Left lung (tissue), 10 donors: ENCODE measurements around the gene TIMM8B. TPM values are rescaled to one million over a fixed set of nuclear protein-coding genes. Genes with fewer than 3 reads are reported as not detected.
A peak's percentile ranks its signal among the peaks of the same experiment; 100 is the strongest.

Experiments
- ATAC-seq: fragments of 200-7000 bp; cut with Tn5 transposase; one replicate; pipeline ENCODE4 v1.9.1; 2020; ENCODE audit warnings: moderate library complexity
- DNase-seq, 4 donors: peaks; one replicate each; pipeline ENCODE4 v3.0.0-alpha.2; 2013 to 2020
- H3K27ac ChIP-seq, 2 donors: fragments of 200-600 bp; sonication (generic) in 1 of 2; one replicate each; pipeline versions ENCODE4 v1.5.0 to v1.8.0; 2020 to 2021
- H3K27me3 ChIP-seq, 2 donors: fragments of 200-600 bp; sonication (generic) in 1 of 2; one replicate each; pipeline versions ENCODE4 v1.5.0 to v1.8.0; 2020 to 2021
- H3K36me3 ChIP-seq, 2 donors: fragments of 200-600 bp; sonication (generic) in 1 of 2; one replicate each; pipeline versions ENCODE4 v1.5.0 to v1.8.0; 2020 to 2021
- H3K4me1 ChIP-seq, 2 donors: fragments of 200-600 bp; one replicate each; pipeline ENCODE4 v1.8.0; 2021
- H3K4me3 ChIP-seq, 2 donors: fragments of 200-600 bp; sonication (generic) in 1 of 2; one replicate each; pipeline versions ENCODE4 v1.5.0 to v1.8.0; 2020 to 2021; ENCODE audit warnings: mild to moderate bottlenecking in 1 of 2
- H3K9me3 ChIP-seq, 2 donors: fragments of 200-600 bp; sonication (generic) in 1 of 2; one replicate each; pipeline versions ENCODE4 v1.5.0 to v1.8.0; 2020 to 2021
- intact Hi-C, 2 donors: fragments of 100-400 bp; cut with DNase I; formaldehyde crosslinking; loops; one replicate each; pipeline versions ENCODE4 v1.11.2 to v1.14.2; 2022
- polyA plus RNA-seq, 6 donors: library from polyadenylated mRNA; unstranded; fragments of 120-200 nt; gene quantifications; one replicate each; pipeline ENCODE4 v1.2.1, GENCODE V29; 2013; ENCODE audit not compliant: insufficient read length in 6 of 6
- total RNA-seq, 2 donors: library from RNA; stranded (reverse); fragmentation: NEBNext Ultra II Directional; extraction: Animal tissue kit (Norgen Biotek cat#: 25700); gene quantifications; one replicate each; pipeline ENCODE4 v1.2.1, GENCODE V29; 2021
- TF ChIP-seq, protein P1 (sequence below), 2 donors: fragments of 200-600 bp; sonication (generic) in 1 of 2; IDR thresholded peaks; one replicate each; pipeline versions ENCODE4 v1.5.0 to v1.8.0; 2021; ENCODE audit warnings: antibody characterized with exemption in 2 of 2
- donor health status: DM: no; HTN: yes; CAD: no.
- donor health status: DM: no; HTN: no; CAD: no.

TIMM8B gene
- total and polyA plus RNA-seq, 8 donors: 55.1 to 64.5 (median 59.3) TPM

DNA sequence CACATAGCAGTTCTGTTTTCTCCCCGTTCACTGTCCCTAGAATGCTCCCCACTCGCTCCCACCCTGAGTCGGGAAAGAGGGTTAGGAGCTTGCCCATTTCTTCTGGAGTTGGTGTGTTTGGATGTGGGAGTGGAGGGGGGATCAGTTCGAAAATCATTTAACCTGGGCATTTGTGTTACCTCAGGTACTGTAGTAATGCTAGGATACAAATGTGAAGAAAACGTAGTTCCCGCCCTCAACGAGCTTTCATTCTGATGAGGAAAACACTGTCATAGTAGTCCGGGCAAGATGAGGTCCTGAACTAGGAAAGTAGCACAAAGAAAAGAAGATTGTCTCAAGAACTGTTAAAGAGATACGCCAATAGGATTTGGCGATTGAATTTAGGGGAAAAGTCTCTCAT lies 656 bp upstream of the TIMM8B start:
- Histone ChIP-seq H3K27ac (peak overlapping the region in 1 of 2 donors; percentile 78), H3K36me3 (peaks cover 0 to 73% of the 10 kb centered on the region in 2 donors), H3K9me3 (no peaks in the 10 kb centered on the region), H3K27me3 (no peaks in the 10 kb centered on the region), H3K4me3 (peak overlapping the region; percentile 89 to 91), H3K4me1 (peaks cover 8 to 42% of the 10 kb centered on the region in 2 donors)
- intact Hi-C loops: no loop called here
- DNase-seq (no peak), ATAC-seq (peak; percentile 5)
- TF ChIP-seq, protein P1, sequence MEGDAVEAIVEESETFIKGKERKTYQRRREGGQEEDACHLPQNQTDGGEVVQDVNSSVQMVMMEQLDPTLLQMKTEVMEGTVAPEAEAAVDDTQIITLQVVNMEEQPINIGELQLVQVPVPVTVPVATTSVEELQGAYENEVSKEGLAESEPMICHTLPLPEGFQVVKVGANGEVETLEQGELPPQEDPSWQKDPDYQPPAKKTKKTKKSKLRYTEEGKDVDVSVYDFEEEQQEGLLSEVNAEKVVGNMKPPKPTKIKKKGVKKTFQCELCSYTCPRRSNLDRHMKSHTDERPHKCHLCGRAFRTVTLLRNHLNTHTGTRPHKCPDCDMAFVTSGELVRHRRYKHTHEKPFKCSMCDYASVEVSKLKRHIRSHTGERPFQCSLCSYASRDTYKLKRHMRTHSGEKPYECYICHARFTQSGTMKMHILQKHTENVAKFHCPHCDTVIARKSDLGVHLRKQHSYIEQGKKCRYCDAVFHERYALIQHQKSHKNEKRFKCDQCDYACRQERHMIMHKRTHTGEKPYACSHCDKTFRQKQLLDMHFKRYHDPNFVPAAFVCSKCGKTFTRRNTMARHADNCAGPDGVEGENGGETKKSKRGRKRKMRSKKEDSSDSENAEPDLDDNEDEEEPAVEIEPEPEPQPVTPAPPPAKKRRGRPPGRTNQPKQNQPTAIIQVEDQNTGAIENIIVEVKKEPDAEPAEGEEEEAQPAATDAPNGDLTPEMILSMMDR (IDR thresholded peaks at IDR 0.05): no peak

DNA sequence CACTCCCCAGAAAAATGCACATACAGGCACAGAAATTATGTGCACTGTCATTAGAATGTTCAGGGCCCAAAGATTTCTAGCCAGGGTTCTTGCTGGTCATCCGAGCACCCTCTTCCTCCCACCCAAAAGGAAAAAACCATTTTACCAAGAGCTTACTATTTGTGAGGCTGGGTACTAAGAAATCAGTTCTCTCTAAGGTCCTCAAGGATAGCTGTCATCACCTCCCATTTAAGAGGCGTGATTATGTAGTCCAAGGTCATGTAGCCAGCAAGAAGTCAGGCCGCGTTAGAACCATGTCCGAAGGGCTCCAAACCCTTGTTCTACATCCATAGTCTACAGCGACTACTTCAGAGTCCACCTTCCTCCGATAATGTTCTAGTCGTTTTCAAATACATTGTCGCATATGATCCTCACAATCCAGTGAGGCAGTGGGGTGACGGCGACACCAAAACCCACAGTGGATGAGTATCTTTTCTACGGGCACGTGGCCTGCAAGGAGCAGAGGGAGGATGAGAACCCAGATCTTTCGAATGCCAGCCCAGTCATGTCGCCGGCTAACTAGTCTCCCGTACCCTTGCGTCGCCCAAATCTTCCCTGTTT lies 634 bp downstream of the TIMM8B start:
- TF ChIP-seq, protein P1 (IDR thresholded peaks at IDR 0.05): no peak
- ATAC-seq (peak; percentile 70), DNase-seq (no peak)
- peak overlapping the region; percentile 46 to 78 for H3K27ac ChIP-seq
- H3K27me3 ChIP-seq: no peaks in the 10 kb centered on the region
- peak overlapping the region; percentile 89 to 91 for H3K4me3 ChIP-seq
- no peaks in the 10 kb centered on the region for H3K9me3 ChIP-seq
- intact Hi-C loops: no loop called here
- H3K4me1 ChIP-seq: peaks cover 8 to 42% of the 10 kb centered on the region in 2 donors
- H3K36me3 ChIP-seq: peaks cover 0 to 73% of the 10 kb centered on the region in 2 donors

DNA sequence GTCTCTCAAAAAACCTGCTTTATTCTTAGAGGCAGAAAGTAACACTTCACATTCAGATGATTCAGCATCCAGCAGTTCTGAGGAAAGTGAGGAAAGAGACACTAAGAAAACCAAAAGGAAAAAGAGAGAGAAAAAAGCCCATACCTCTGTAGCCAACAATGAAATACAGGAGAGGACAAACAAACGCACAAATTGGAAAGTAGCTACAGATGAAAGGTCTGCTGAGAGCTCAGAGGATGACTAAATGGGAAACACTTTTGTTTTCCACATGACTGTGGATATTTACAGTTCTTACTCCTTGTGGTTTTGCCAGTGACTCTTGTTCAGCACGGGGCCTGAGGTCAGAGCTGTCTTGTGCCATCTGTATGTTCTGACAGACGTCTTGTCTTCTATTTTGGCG lies 3.8 kb downstream of the TIMM8B start:
- peaks cover 6 to 17% of the 10 kb centered on the region in 2 donors for H3K4me1 ChIP-seq
- ATAC-seq: no peak
- no peak overlapping the region for H3K27ac ChIP-seq
- H3K27me3 ChIP-seq: no peaks in the 10 kb centered on the region
- DNase-seq: no peak
- peaks cover 0 to 74% of the 10 kb centered on the region in 2 donors for H3K36me3 ChIP-seq
- intact Hi-C loops: no loop called here
- H3K9me3 ChIP-seq: no peaks in the 10 kb centered on the region
- H3K4me3 ChIP-seq: no peak overlapping the region
- TF ChIP-seq, protein P1 (IDR thresholded peaks at IDR 0.05): no peak

DNA sequence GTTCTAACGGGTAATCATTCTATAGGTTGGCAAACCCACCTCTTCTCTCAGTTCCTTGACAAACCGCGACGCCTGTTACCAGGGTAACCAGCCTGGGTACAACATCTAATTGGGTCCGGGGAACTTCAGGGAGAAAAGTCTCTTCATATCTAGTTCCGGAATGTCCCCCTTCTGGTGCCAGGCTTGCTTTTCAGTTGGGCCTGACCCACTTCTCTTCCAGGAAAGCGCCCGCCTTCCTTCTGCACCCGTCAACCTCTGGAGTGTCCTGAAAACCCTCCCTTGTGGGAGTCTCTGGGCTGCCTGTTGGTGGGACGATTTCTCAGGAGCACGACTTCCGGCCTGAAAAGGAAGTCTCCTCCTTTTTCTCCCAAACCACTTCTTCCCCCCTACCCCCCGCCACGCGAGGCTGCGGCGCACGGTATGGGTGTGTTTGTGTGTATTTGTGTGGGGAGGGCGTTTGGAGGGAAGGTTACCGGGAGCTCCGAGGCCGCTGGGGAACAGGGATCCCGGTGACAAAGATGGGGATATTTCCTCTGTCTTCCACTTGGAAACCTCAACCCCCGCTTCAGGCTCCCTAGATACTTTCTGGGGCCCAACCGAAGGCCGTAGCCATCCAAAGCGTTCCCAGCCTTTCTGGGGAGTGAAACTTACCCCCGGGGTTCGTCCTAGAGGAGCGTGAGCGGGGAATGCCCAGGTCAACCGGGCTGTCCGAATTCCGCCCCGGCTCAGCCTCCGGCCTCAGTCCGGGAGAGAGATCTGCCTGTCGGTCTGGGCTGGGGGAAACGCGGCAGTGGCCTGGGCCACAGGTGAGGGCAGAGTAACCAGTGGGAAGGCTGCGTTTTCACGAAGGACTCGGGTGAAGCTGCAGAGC lies 12.4 kb downstream of the TIMM8B start, which contains the start of the genes NKAPD1 and PIH1D2:
TSS of gene NKAPD1 (plus strand) at position 359 of the 871 bp plus-strand sequence. CDS start 1,276 bp downstream, outside the sequence.
TSS of gene PIH1D2 (minus strand) at position 77 of the 871 bp plus-strand sequence. CDS start 843 bp downstream, outside the sequence.
- Histone ChIP-seq H3K27ac (peak within 1 kb of the TSS; percentile 91 to 92), H3K9me3 (no peaks in the 10 kb centered on the region), H3K36me3 (peaks cover 0 to 32% of the 10 kb centered on the region in 2 donors), H3K27me3 (no peaks in the 10 kb centered on the region), H3K4me1 (peaks cover 13 to 17% of the 10 kb centered on the region in 2 donors), H3K4me3 (peak within 1 kb of the TSS; percentile 65 to 91)
- peak; percentile 80 to 91 (median 88) for DNase-seq
- peak; percentile 95 for ATAC-seq
- intact Hi-C loops: no loop called here
- TF ChIP-seq, protein P1 (IDR thresholded peaks at IDR 0.05): no peak

DNA sequence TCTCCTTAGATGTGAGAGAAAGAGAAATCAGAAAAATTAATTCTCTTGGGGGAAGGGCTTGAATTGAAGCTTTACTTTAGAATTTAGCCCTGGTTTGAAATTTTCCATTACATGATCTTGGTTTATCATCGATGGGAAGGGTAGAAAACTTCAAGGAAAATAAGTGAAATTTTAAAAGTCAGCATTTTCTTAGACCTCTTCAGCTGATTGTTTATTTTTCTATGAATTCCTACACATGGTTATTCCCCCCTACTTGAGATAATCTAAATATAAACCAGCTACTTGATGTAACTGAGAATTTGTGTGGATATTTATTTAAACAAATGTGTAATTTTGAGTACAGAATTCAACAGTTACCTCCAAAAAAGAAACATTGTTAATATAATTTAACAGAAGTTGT lies 23.6 kb downstream of the TIMM8B start:
- H3K9me3 ChIP-seq: no peaks in the 10 kb centered on the region
- no peak overlapping the region for H3K4me3 ChIP-seq
- no peak for ATAC-seq
- no peaks in the 10 kb centered on the region for H3K27me3 ChIP-seq
- peaks cover 0 to 46% of the 10 kb centered on the region in 2 donors for H3K36me3 ChIP-seq
- H3K4me1 ChIP-seq: no peaks in the 10 kb centered on the region
- intact Hi-C loops: no loop called here
- H3K27ac ChIP-seq: no peak overlapping the region
- DNase-seq: no peak
- TF ChIP-seq, protein P1 (IDR thresholded peaks at IDR 0.05): no peak
